ENCODE results near the gene ARHGAP21. TPM values are rescaled to one million over a fixed set of nuclear protein-coding genes. Genes with fewer than 3 reads are reported as not detected.
"Not testable (repeated sequence)": the region's sequence is repeated elsewhere in the genome, so short reads cannot be mapped to it uniquely, and the experiment has no call there.

ARHGAP21 gene
- total RNA-seq, 4 donors from 2014 or later: 15.3 to 59.1 (median 37.1) TPM

- H3K27ac ChIP-seq: no peak overlapping the region
- WGBS, 2 donors: 91 to 96% methylated on average over 4 of the region's 4 CpGs
- intact Hi-C loops (cut with DNase I): no loop called here
These were observed 97.9 kb downstream of the ARHGAP21 start for GRCh38 chr10:24625778-24626177.

GRCh38 chr10:24623383-24623782 is 100.3 kb downstream of the ARHGAP21 start:
- no peak overlapping the region for H3K4me3 ChIP-seq
- no peaks in the 10 kb centered on the region for H3K9me3 ChIP-seq
- 88 to 93% methylated on average over 2 of the region's 2 CpGs for WGBS, 2 donors
- DNase-seq: no peak
- TF ChIP-seq CTCF (IDR thresholded peaks at IDR 0.05) (no peak), POLR2A (IDR thresholded peaks at IDR 0.05) (no peak)
- intact Hi-C loops (cut with DNase I): no loop called here
- no peak overlapping the region for H3K27ac ChIP-seq
- H3K4me1 ChIP-seq: no peaks in the 10 kb centered on the region
- peaks cover 0 to 28% (median 0%) of the 10 kb centered on the region in 3 donors for H3K36me3 ChIP-seq
- no peaks in the 10 kb centered on the region for H3K27me3 ChIP-seq

More at GRCh38 chr10:24625778-24626177, 97.9 kb downstream of the ARHGAP21 start:
- H3K9me3 ChIP-seq: no peaks in the 10 kb centered on the region
- no peaks in the 10 kb centered on the region for H3K27me3 ChIP-seq
- H3K4me1 ChIP-seq: no peaks in the 10 kb centered on the region
- TF ChIP-seq POLR2A (IDR thresholded peaks at IDR 0.05) (no peak), CTCF (IDR thresholded peaks at IDR 0.05) (no peak)
- H3K36me3 ChIP-seq: peaks cover 0 to 15% (median 0%) of the 10 kb centered on the region in 3 donors
- DNase-seq: no peak
- no peak overlapping the region for H3K4me3 ChIP-seq

- TF ChIP-seq POLR2A (IDR thresholded peaks at IDR 0.05) (no peak), CTCF (IDR thresholded peaks at IDR 0.05) (no peak)
- 44 to 52% methylated on average over 4 of the region's 4 CpGs for WGBS, 2 donors
- Histone ChIP-seq H3K27ac (no peak overlapping the region), H3K4me1 (no peaks in the 10 kb centered on the region), H3K9me3 (no peaks in the 10 kb centered on the region), H3K36me3 (peaks cover 0 to 32% (median 0%) of the 10 kb centered on the region in 3 donors), H3K27me3 (no peaks in the 10 kb centered on the region), H3K4me3 (no peak overlapping the region)
- DNase-seq: no peak
- intact Hi-C loops (cut with DNase I): no loop called here
These were observed 100.8 kb downstream of the ARHGAP21 start for GRCh38 chr10:24622781-24623301.

GRCh38 chr10:24621035-24621795 is 102.5 kb downstream of the ARHGAP21 start:
- H3K27me3 ChIP-seq; intact Hi-C loops (cut with DNase I); H3K4me1 ChIP-seq; H3K4me3 ChIP-seq; DNase-seq; H3K27ac ChIP-seq; H3K9me3 ChIP-seq: not testable (repeated sequence)
- peaks cover 0 to 35% (median 0%) of the 10 kb centered on the region in 3 donors for H3K36me3 ChIP-seq
- 88 to 96% methylated on average over 1 to 4 of the region's 4 CpGs for WGBS, 2 donors

- peaks cover 0 to 45% (median 0%) of the 10 kb centered on the region in 3 donors for H3K36me3 ChIP-seq
- DNase-seq; H3K4me1 ChIP-seq; H3K27me3 ChIP-seq; intact Hi-C loops (cut with DNase I); H3K9me3 ChIP-seq; H3K4me3 ChIP-seq; H3K27ac ChIP-seq: not testable (repeated sequence)
- WGBS, 2 donors: 72 to 75% methylated on average over 8 of the region's 8 CpGs
These were observed 103.7 kb downstream of the ARHGAP21 start for GRCh38 chr10:24619994-24620310.

- peaks cover 0 to 49% (median 0%) of the 10 kb centered on the region in 3 donors for H3K36me3 ChIP-seq
- H3K27ac ChIP-seq; H3K4me3 ChIP-seq; DNase-seq; H3K4me1 ChIP-seq; H3K9me3 ChIP-seq; H3K27me3 ChIP-seq; intact Hi-C loops (cut with DNase I): not testable (repeated sequence)
- WGBS, 2 donors: 62 to 65% methylated on average over 11 of the region's 11 CpGs
These were observed 104.2 kb downstream of the ARHGAP21 start for GRCh38 chr10:24619291-24619993.

All from esophagus squamous epithelium (tissue), 5 donors.